ENCODE results near the gene RPL18.

- TF ChIP-seq, protein P1, sequence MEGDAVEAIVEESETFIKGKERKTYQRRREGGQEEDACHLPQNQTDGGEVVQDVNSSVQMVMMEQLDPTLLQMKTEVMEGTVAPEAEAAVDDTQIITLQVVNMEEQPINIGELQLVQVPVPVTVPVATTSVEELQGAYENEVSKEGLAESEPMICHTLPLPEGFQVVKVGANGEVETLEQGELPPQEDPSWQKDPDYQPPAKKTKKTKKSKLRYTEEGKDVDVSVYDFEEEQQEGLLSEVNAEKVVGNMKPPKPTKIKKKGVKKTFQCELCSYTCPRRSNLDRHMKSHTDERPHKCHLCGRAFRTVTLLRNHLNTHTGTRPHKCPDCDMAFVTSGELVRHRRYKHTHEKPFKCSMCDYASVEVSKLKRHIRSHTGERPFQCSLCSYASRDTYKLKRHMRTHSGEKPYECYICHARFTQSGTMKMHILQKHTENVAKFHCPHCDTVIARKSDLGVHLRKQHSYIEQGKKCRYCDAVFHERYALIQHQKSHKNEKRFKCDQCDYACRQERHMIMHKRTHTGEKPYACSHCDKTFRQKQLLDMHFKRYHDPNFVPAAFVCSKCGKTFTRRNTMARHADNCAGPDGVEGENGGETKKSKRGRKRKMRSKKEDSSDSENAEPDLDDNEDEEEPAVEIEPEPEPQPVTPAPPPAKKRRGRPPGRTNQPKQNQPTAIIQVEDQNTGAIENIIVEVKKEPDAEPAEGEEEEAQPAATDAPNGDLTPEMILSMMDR (IDR thresholded peaks at IDR 0.05) = peak in 1 of 6 experiments; percentile 7
- peak in 1 of 4 donors; percentile 71 for TF ChIP-seq POLR2A (IDR thresholded peaks at IDR 0.05)
- peak; percentile 63 to 67 for TF ChIP-seq POLR2AphosphoS5 (IDR thresholded peaks at IDR 0.05)
Measured at GRCh38 chr19:48614436-48615230, 4.3 kb downstream of the RPL18 start, which contains the start of gene FAM83E.
